ENCODE data around the gene S100A12. TPM values are rescaled to one million over a fixed set of nuclear protein-coding genes. Genes with fewer than 3 reads are reported as not detected.

The S100A12 gene
- total RNA-seq, 4 donors from 2014 or later = not detected

DNA sequence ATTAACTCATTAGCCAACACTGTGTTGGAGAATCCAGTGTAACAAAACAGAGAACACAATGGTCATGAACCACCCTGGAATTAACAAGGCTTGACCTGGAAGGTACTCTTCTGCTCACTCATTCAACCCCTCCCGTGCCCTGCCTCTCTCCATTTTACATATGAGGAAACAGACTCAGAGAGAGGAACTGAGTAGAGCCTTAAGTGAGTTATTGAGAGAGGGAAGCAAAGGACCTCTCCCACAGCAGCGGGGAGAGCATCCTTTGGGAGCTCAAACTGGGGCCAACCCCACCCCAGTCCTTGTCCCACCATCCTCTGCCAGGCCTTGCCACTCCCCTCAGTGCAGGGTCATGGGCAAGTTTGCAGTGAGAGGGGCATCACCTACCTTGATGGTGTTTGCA, 1.4 kb downstream of the S100A12 start:
- TF ChIP-seq, protein P1, sequence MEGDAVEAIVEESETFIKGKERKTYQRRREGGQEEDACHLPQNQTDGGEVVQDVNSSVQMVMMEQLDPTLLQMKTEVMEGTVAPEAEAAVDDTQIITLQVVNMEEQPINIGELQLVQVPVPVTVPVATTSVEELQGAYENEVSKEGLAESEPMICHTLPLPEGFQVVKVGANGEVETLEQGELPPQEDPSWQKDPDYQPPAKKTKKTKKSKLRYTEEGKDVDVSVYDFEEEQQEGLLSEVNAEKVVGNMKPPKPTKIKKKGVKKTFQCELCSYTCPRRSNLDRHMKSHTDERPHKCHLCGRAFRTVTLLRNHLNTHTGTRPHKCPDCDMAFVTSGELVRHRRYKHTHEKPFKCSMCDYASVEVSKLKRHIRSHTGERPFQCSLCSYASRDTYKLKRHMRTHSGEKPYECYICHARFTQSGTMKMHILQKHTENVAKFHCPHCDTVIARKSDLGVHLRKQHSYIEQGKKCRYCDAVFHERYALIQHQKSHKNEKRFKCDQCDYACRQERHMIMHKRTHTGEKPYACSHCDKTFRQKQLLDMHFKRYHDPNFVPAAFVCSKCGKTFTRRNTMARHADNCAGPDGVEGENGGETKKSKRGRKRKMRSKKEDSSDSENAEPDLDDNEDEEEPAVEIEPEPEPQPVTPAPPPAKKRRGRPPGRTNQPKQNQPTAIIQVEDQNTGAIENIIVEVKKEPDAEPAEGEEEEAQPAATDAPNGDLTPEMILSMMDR (IDR thresholded peaks at IDR 0.05) = no peak
- no peak for TF ChIP-seq EP300 (IDR thresholded peaks at IDR 0.05)
- no peak for TF ChIP-seq POLR2A (IDR thresholded peaks at IDR 0.05)
- H3K4me1 ChIP-seq = no peaks in the 10 kb centered on the region
- H3K4me3 ChIP-seq = no peak overlapping the region
- H3K27ac ChIP-seq = no peak overlapping the region
- H3K27me3 ChIP-seq = no peaks in the 10 kb centered on the region
- no peaks in the 10 kb centered on the region for H3K36me3 ChIP-seq
- 57 to 76% methylated on average over 2 of the region's 2 CpGs for WGBS, 2 donors
- no peak for DNase-seq (ENCODE audit: low spot score in 2 of 2)
- no peaks in the 10 kb centered on the region for H3K9me3 ChIP-seq

DNA sequence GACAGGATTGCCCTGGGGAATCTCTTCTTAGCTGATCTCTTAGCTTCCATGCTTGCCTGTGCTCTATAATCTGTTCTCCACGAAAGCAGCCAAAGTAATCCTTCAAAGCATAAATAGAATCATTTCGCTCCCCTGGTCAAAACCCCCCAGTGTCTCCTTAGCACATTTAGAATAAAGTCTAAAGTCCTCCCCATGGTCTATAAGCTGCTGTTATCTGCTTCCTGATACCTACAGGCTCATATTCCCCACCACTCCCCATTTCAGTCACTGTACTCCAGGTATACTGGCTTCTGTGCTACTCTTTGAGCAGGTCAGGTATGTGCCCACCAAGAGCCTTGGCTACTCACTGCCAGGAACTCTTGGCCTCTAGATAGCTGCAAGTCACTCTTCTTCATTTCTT, 2.9 kb downstream of the S100A12 start:
- no peaks in the 10 kb centered on the region for H3K4me1 ChIP-seq
- 87% methylated on average over 2 of the region's 2 CpGs for WGBS, 2 donors
- H3K27ac ChIP-seq = no peak overlapping the region
- TF ChIP-seq POLR2A (IDR thresholded peaks at IDR 0.05) (no peak), EP300 (IDR thresholded peaks at IDR 0.05) (no peak)
- TF ChIP-seq, protein P1 (IDR thresholded peaks at IDR 0.05) = no peak
- no peaks in the 10 kb centered on the region for H3K9me3 ChIP-seq
- no peak overlapping the region for H3K4me3 ChIP-seq
- DNase-seq (ENCODE audit: low spot score in 2 of 2) = no peak
- H3K36me3 ChIP-seq = no peaks in the 10 kb centered on the region
- H3K27me3 ChIP-seq = no peaks in the 10 kb centered on the region

DNA sequence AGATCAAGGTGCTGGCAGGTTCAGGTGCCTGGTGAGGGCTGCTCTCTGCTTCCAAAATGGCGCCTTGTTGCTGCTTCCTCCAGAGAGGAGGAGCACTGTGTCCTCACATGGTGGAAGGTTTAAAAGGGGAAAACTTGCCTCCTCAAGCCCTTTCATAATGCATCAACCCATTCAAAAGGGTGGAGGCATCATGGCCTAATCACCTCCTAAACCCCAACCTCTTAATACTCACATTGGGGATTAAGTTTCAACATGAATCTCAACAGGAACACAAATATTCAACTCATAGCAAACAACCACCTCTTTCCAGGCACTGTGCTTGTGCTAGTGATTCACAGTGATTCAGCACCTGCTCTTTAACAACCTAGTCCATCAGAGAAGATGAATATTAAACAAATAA, 4.2 kb downstream of the S100A12 start:
- 89 to 94% methylated on average over 1 of the region's 1 CpG for WGBS, 2 donors

DNA sequence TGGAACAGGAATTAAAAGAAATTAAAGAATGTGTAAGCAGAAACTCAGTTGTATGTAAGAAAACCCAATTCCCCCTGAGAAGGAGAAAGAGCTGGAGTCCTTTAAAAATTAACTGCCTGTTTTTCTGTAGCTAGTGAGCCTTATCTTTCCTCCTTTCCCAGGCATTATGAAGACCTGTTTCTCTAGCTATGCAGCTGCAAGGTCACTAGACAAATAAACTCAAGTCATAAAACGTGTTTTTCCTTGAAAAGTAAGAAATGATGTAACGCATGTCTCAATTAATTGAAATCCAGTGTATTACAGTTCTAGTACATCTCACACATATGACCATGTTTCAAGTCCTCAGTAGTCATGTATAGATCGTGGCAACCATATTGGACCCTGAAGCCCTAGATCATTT, 5.3 kb downstream of the S100A12 start:
- Histone ChIP-seq H3K4me3 (no peak overlapping the region), H3K9me3 (no peaks in the 10 kb centered on the region), H3K4me1 (no peaks in the 10 kb centered on the region), H3K27ac (no peak overlapping the region), H3K27me3 (no peaks in the 10 kb centered on the region), H3K36me3 (no peaks in the 10 kb centered on the region)
- WGBS, 2 donors = 76 to 78% methylated on average over 3 of the region's 3 CpGs
- no peak for DNase-seq (ENCODE audit: low spot score in 2 of 2)
- TF ChIP-seq, protein P1 (IDR thresholded peaks at IDR 0.05) = no peak
- no peak for TF ChIP-seq POLR2A (IDR thresholded peaks at IDR 0.05)
- no peak for TF ChIP-seq EP300 (IDR thresholded peaks at IDR 0.05)

More for the DNA sequence above, 4.2 kb downstream of the S100A12 start:
- H3K27ac ChIP-seq = no peak overlapping the region
- no peaks in the 10 kb centered on the region for H3K27me3 ChIP-seq
- H3K4me3 ChIP-seq = no peak overlapping the region
- no peak for DNase-seq (ENCODE audit: low spot score in 2 of 2)
- no peaks in the 10 kb centered on the region for H3K36me3 ChIP-seq
- no peak for TF ChIP-seq EP300 (IDR thresholded peaks at IDR 0.05)
- TF ChIP-seq, protein P1 (IDR thresholded peaks at IDR 0.05) = no peak
- no peak for TF ChIP-seq POLR2A (IDR thresholded peaks at IDR 0.05)
- no peaks in the 10 kb centered on the region for H3K4me1 ChIP-seq
- H3K9me3 ChIP-seq = no peaks in the 10 kb centered on the region

DNA sequence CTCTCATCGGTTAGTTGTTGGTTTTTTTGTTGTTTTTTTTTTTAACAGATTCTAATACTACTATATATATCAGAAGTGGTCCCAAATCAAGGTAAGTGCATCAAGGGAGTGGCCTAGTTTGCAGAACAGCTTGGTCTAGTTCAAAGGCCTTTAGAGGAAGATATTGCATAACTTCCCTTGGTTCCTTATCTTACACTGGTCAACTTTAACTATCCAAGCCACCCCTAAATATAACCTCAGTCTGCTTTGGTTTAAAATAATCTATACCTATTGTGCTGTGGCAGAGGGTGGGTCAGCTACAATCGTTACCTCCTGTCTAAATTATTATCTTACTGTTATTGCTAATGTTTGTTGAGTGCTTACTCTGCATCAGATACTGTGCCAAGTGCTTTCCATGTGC, 6.9 kb downstream of the S100A12 start:
- no peak for TF ChIP-seq EP300 (IDR thresholded peaks at IDR 0.05)
- TF ChIP-seq POLR2A (IDR thresholded peaks at IDR 0.05) = no peak
- TF ChIP-seq, protein P1 (IDR thresholded peaks at IDR 0.05) = no peak
- DNase-seq (ENCODE audit: low spot score in 2 of 2) = no peak
- Histone ChIP-seq H3K27ac (no peak overlapping the region), H3K4me3 (no peak overlapping the region), H3K27me3 (no peaks in the 10 kb centered on the region), H3K9me3 (no peaks in the 10 kb centered on the region), H3K36me3 (no peaks in the 10 kb centered on the region), H3K4me1 (no peaks in the 10 kb centered on the region)
- WGBS, 2 donors = 55 to 63% methylated on average over 2 of the region's 2 CpGs
